ENCODE measurements around the gene LMAN1.

LMAN1 gene, protein sequence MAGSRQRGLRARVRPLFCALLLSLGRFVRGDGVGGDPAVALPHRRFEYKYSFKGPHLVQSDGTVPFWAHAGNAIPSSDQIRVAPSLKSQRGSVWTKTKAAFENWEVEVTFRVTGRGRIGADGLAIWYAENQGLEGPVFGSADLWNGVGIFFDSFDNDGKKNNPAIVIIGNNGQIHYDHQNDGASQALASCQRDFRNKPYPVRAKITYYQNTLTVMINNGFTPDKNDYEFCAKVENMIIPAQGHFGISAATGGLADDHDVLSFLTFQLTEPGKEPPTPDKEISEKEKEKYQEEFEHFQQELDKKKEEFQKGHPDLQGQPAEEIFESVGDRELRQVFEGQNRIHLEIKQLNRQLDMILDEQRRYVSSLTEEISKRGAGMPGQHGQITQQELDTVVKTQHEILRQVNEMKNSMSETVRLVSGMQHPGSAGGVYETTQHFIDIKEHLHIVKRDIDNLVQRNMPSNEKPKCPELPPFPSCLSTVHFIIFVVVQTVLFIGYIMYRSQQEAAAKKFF

GRCh38 chr18:59358712-59359575 is at the start of gene LMAN1:
Gene LMAN1 (minus strand): TSS chr18:59359265. CDS start chr18:59359244, 21 bp downstream.
- peak; percentile 95 for DNase-seq (ENCODE audit: low spot score)

DNA sequence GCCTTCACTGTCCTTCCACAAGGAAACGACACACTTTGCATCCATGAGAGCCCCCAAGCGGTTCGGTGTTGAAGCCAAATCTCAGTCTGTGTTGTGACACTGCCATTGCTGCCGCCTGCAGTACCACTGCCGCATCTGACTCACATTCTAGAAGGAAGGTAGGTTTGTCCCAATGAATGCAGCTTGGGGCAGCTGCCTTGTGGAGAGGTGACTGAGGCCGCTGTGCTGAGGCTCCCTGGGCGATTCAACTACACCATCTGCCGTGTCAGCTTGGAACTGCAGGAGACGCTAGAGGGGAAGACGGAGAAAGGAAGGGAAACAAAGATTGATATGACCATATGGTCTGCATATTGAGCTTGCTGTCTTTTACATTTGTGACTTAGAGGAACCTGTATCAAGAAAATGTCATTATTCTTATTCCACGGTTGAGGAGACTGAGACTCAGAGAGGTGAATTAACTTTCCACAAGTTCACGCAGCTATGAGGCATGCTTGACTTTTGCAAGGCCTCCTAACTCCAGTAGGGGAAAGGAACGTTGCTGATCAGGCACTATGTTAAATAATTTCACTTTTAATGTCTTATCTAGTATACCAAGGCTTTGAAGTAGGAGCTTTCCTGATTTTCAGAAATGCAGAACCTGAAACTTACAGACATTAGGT is 43.5 kb upstream of the LMAN1 start:
- peak; percentile 94 for DNase-seq (ENCODE audit: low spot score)

DNA sequence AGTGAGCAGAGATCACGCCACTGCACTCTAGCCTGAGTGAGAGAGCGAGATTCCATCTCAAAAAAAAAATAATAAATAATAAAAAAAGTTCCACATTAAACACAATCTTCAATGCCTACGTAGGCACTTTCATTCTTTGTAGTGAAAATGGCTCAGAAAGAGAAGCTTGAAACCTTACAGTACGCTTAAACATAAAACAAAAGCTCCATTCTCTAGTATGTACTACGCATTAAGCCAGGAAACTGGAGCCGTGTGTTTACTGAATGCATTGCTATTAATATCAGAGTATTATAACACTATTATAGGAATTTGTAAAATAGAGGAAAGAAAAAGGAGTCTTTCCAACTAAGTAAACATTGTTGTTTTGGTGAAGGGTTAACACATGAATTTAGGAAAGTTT is 41.3 kb upstream of the LMAN1 start:
- DNase-seq (ENCODE audit: low spot score), result no peak

- no peak for DNase-seq (ENCODE audit: low spot score)
These were observed 36.4 kb upstream of the LMAN1 start for GRCh38 chr18:59395226-59396175.

DNA sequence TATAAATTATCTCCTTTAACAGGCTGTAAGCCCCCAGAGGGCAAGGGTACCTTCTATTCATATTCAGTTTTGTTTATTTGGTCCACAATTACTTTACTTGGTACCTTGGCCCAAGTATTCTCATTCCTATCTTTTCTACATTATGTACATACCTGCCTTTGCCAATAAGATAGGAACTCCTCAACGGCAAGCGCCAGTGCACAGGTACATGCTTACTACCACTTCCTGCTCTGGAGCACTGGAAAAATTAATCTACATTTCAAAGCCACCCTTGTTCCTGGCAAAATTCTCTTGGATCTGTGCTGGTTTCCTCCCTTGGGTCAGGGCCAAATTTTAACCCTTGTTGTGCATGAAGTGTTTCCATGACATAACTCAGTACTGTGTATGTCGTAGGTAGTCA is 34.3 kb upstream of the LMAN1 start:
- DNase-seq (ENCODE audit: low spot score), result no peak

- no peak for DNase-seq (ENCODE audit: low spot score)
These were observed 29.8 kb upstream of the LMAN1 start for GRCh38 chr18:59388817-59389216.

DNA sequence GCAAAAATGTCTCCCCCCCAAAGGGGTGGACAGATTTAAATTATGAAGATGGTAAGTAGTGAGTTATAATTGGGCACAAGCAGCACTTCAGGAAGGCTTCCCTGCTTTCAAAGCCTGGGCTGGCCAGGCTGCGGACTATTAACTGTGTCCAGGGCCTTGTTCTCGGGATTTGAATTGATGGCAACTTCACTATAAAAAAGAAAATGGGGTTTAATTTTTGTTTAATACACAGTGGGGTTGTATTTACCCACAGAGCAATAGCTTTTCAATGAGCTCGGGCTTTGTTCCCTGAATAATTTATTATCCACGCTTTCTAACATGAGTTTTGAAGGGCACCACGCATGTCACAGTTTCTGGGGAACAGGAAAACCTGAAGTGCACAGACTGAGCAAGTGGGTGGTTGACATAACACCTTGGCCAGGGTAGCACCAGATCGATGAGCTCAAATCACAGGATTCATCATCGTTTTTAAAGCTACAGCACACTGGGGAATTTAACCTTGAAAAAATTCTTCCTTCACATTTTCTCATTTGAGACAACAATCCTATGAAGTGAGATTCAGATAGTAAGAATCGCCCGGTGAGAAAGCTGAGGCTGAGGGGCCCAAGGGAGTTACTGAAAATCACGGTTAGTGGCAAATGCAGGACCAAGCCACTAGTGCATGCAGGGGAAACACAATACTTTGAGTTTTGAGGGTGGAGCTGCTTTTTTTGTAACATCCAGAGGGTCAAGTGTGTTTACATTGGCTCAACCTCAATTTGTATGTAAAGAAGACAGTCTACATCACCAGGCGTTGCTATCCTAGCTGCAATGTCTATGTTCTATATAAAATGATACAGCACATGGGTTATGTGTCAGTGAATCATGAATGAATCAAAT is 28.9 kb upstream of the LMAN1 start:
- DNase-seq (ENCODE audit: low spot score), result no peak

GRCh38 chr18:59386909-59387686 is 28.0 kb upstream of the LMAN1 start:
- DNase-seq (ENCODE audit: low spot score), result no peak

- no peak for DNase-seq (ENCODE audit: low spot score)
These were observed 26.1 kb upstream of the LMAN1 start for GRCh38 chr18:59385191-59385590.

GRCh38 chr18:59383851-59384250 is 24.8 kb upstream of the LMAN1 start:
- DNase-seq (ENCODE audit: low spot score), result no peak

- peak; percentile 2 for DNase-seq (ENCODE audit: low spot score)
These were observed 23.3 kb upstream of the LMAN1 start for GRCh38 chr18:59382383-59382782.

DNA sequence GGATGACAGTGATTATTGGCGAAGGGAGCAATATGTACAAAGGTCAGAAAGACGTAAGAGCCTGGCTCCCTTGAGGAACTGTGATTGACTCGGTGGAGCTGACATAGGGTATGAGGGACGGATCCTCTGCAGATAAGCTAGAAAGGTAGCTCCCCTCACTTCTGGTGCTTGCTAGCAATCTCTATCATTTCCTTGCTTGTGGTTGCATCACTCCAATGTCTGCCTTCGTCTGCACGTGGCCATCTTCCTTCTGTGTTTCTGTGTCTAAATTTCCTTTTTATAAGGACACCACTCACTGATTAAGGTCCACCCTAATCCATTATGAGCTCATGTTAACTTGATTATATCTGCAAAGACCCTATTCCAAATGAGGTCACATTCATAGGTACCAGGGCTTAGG is 22.9 kb upstream of the LMAN1 start:
- DNase-seq (ENCODE audit: low spot score), result no peak

DNA sequence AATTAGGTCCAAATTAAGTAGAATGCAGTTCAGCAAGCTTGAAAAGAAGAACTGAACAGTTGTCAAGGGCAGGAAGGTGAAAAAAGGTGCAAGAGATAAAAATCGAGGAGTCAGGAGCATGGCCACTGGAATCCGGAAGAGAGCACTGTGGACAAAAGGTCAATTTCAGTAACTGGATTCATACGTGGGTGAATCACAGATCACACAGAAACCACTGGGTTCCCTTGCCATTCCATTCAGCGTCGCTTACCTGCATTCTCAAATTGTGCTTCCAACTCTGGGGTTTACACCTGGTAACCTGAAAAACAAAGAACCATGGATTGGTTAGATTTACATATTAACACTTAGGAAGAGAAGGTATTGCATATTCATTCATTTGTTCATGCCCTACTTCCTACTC is 21.6 kb upstream of the LMAN1 start:
- no peak for DNase-seq (ENCODE audit: low spot score)

DNA sequence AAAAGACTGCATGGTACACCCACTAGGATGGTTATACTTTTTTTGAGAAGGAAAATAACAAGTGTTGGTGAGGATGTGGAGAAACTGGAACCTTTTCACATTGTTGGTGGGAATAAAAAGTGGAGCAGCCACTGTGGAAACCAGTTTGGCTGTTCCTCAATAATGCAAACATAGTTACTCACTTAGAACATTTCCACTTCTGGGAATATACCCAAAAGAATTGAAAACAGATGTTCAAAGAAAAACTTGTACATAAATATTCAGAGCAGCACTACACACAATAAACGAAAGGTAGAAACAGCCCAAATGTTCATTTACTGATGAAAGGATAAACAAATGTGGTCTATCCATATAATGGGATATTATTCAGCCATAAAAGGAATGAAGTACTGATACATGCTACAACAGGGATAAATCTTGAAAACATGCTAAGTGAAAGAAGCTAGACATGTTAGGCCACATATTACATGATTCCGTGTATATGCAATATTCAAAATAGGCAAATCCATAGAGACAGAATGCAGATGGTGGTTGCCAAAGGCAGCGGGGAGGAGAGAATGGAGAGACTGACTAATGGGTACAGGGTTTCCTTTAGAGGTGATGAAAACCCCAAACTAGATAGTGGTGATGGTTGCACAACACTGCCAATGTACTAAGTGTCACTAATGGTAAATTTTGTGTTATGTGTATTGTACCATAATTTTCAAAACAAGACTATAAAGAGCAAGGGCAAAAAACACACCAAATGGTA is 20.9 kb upstream of the LMAN1 start:
- DNase-seq (ENCODE audit: low spot score), result no peak

- no peak for DNase-seq (ENCODE audit: low spot score)
These were observed 18.7 kb upstream of the LMAN1 start for GRCh38 chr18:59377613-59378337.

GRCh38 chr18:59376351-59376935 is 17.4 kb upstream of the LMAN1 start:
- DNase-seq (ENCODE audit: low spot score), result no peak

DNA sequence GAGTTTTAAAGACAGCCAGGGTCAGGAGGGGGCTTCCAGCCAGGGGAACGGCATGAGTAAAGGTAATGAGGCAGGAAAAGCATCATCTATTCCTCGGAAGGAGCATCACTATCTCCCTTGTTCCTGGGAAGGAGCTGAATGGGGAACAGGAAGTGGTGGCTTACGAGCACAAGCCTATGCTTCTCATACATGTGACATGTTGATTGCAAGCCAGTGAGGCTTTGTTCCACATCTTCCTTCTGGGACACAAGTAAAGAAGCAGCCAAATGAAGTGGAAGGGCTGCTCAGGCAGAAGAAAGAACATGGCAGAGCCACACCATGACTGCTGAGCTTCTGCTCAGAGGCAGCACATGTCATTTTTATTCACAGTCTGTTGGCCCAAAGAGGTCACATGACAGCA is 15.1 kb upstream of the LMAN1 start:
- DNase-seq (ENCODE audit: low spot score), result no peak

- DNase-seq (ENCODE audit: low spot score), result no peak
These were observed 13.9 kb upstream of the LMAN1 start for GRCh38 chr18:59372975-59373374.
